Heart right ventricle (tissue), 16 donors: ENCODE measurements around the gene CBFA2T2. TPM values are rescaled to one million over a fixed set of nuclear protein-coding genes. Genes with fewer than 3 reads are reported as not detected.
A peak's percentile ranks its signal among the peaks of the same experiment; 100 is the strongest.

Experiments
- ATAC-seq, 8 donors: fragments of 200-7000 bp; cut with Tn5 transposase; one replicate each; pipeline ENCODE4 v1.9.1; 2020; ENCODE audit warnings: mild to moderate bottlenecking in 8 of 8, moderate library complexity in 8 of 8, moderate number of reproducible peaks in 1 of 8
- DNase-seq, 2 donors: peaks; one replicate each; pipeline ENCODE4 v3.0.0-alpha.2; 2020
- H3K27ac ChIP-seq, 10 donors: fragments of 200-600 bp; sonication (generic) in 2 of 10; one replicate each; pipeline versions ENCODE4 v1.5.0 to v1.8.0; 2020 to 2022; ENCODE audit warnings: mild to moderate bottlenecking in 3 of 10
- H3K27me3 ChIP-seq, 7 donors: fragments of 200-600 bp; one replicate each; pipeline ENCODE4 v1.8.0; 2021 to 2022; ENCODE audit warnings: mild to moderate bottlenecking in 2 of 7
- H3K36me3 ChIP-seq, 9 donors: fragments of 200-600 bp; sonication (generic) in 1 of 9; one replicate each; pipeline versions ENCODE4 v1.5.0 to v1.8.0; 2020 to 2022; ENCODE audit warnings: mild to moderate bottlenecking in 2 of 9
- H3K4me1 ChIP-seq, 9 donors: fragments of 200-600 bp; sonication (generic) in 1 of 9; one replicate each; pipeline versions ENCODE4 v1.5.0 to v1.8.0; 2020 to 2022; ENCODE audit warnings: mild to moderate bottlenecking in 4 of 9
- H3K4me3 ChIP-seq, 10 donors: fragments of 200-600 bp; sonication (generic) in 2 of 10; one replicate each; pipeline versions ENCODE4 v1.5.0 to v1.8.0; 2020 to 2022; ENCODE audit warnings: mild to moderate bottlenecking in 7 of 10, moderate library complexity in 2 of 10
- H3K9me3 ChIP-seq, 11 donors: fragments of 200-600 bp in 10 of 11; sonication (generic) in 2 of 11; one replicate each; pipeline versions ENCODE4 v1.5.0 to v1.8.0; 2013 to 2022; ENCODE audit warnings: mild to moderate bottlenecking in 2 of 11, control low read depth in 1 of 11, moderate library complexity in 1 of 11
- WGBS, 2 donors: extraction: QIAGEN DNeasy Blood & Tissue Kit; methylation state at CpG; one replicate each; pipeline ENCODE4 v1.1.7; 2013; ENCODE audit warnings: inconsistent platforms in 1 of 2; 5-methylcytosine and 5-hydroxymethylcytosine counted together
- intact Hi-C, 10 donors: fragments of 100-400 bp; cut with DNase I; formaldehyde crosslinking; loops; one replicate each; pipeline versions ENCODE4 v1.11.1 to v1.14.2; 2022
- polyA plus RNA-seq, 2 donors: library from polyadenylated mRNA; stranded (reverse); fragments of 200-250 nt; gene quantifications; one replicate each; pipeline ENCODE4 v1.2.3, GENCODE V29; 2013
- total RNA-seq, 10 donors: library from RNA; stranded (reverse); fragmentation: NEBNext Ultra II Directional in 3 of 10; extraction: Animal tissue kit (Norgen Biotek cat#: 25700) in 3 of 10; gene quantifications; one replicate each; pipeline versions ENCODE4 v1.2.1 to v1.2.4, GENCODE V29; 2021 to 2023
- TF ChIP-seq, protein P1 (sequence below), 9 donors: fragments of 200-600 bp; sonication (generic) in 2 of 9; IDR thresholded peaks; one replicate each; pipeline versions ENCODE4 v1.5.0 to v1.8.0; 2021 to 2022; ENCODE audit warnings: antibody characterized with exemption in 9 of 9, mild to moderate bottlenecking in 5 of 9, moderate library complexity in 1 of 9
- donor health status: Arrhythmogenic right ventricular cardiomyopathy.
- donor health status: ischemic (EF 13 %, LVEDD 7.1; RV severe dilation, severe dysfunction).
- donor health status: healthy with polysubstance abuse.
- donor health status: DM: no; HTN: yes; CAD: no.
- donor health status: DM: no; HTN: no; CAD: no.
- donor health status: ischemic (EF 25% LVEDD 6.9; RV normal size, moderate dysfunction).
- donor health status: ischemic (EF 25% LVEDD 5.7; RV mildly dilated, moderate dysfunction).
- donor health status: healthy.
- donor health status: DM: yes; HTN: yes; CAD: no.
- donor health status: Ischemic cardiomyopathy.
- donor health status: ischemic (EF 35%, LVEDD 5.7; RV mildly dilated, moderate dysfunction).
- donor health status: nonischemic (EF 11% LVEDD 7.7; RV severe dilation, severe dysfunction).
- donor health status: DM: yes; HTN: yes; CAD: no.
- donor health status: PGD.
- donor health status: ischemic (EF 29% LVEDD 5.4; RV normal size, mild dysfunction).
- donor health status: nonischemic (EF 23%, LVEDD 6.1; RV moderate dilation, normal function).

CBFA2T2 gene
- total and polyA plus RNA-seq, 12 donors, result 3.5 to 13.3 (median 11.3) TPM

DNA sequence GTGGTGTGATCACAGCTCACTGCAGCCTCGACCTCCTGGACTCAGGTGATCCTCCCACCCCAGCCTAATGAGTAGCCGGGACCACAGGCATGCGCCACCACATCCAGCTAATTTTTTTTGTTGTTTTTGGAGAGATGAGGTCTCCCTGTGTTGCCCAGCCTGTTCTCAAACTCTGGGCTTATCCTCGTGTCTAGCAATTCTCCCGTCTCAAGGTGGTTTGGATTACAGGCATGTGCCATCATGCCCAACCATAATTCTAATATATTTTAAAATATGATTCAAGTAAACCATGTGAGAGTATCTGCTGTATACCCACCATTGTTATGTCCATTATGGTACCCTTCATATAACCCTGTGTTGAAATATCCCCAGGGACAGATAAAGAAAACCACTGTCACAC lies 112.0 kb downstream of the CBFA2T2 start:
- H3K9me3 ChIP-seq, result no peaks in the 10 kb centered on the region
- no peak overlapping the region for H3K4me3 ChIP-seq
- TF ChIP-seq, protein P1, sequence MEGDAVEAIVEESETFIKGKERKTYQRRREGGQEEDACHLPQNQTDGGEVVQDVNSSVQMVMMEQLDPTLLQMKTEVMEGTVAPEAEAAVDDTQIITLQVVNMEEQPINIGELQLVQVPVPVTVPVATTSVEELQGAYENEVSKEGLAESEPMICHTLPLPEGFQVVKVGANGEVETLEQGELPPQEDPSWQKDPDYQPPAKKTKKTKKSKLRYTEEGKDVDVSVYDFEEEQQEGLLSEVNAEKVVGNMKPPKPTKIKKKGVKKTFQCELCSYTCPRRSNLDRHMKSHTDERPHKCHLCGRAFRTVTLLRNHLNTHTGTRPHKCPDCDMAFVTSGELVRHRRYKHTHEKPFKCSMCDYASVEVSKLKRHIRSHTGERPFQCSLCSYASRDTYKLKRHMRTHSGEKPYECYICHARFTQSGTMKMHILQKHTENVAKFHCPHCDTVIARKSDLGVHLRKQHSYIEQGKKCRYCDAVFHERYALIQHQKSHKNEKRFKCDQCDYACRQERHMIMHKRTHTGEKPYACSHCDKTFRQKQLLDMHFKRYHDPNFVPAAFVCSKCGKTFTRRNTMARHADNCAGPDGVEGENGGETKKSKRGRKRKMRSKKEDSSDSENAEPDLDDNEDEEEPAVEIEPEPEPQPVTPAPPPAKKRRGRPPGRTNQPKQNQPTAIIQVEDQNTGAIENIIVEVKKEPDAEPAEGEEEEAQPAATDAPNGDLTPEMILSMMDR (IDR thresholded peaks at IDR 0.05), result no peak
- peaks cover 0 to 21% (median 10%) of the 10 kb centered on the region in 9 donors for H3K4me1 ChIP-seq
- ATAC-seq (no peak), DNase-seq (no peak)
- 94 to 95% methylated on average over 5 of the region's 5 CpGs for WGBS, 2 donors
- intact Hi-C loops, result no loop called here
- H3K27ac ChIP-seq, result no peak overlapping the region
- H3K36me3 ChIP-seq, result peaks cover 0 to 54% (median 5%) of the 10 kb centered on the region in 9 donors
- H3K27me3 ChIP-seq, result no peaks in the 10 kb centered on the region

DNA sequence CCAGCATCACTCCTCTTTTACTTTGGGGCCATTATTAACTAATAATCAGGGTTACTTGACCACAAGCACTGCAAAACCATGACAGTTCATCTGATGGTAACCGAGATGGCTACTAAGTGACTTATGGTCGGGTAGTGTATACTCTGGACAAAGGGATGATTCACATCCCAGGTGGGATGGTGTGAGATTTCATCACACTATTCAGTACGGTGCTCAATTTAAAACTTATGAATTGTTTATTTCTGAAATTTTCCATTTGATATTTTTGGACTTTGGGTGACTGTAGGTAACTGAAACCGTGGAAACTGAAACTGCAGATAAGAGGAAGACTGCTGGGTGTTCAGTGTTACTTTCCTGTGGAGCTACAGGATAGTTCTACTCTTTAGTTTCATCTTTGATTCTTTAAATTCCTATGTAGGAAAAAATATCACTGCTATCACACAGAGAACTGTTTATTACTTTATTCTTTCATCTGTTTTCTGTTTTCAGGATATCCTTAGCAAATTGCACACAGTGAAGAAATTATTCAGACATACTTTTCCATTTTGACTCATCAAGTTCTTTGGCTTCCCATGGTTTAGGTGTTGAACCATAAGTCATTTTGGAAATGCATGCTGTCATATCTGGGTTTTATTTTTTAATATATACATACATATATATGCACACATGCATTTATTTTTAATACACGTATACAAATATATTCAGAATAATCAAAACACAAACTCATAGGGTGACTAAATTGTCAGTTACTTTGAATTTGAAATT lies 113.1 kb downstream of the CBFA2T2 start:
- DNase-seq (no peak), ATAC-seq (no peak)
- Histone ChIP-seq H3K36me3 (peaks cover 0 to 54% (median 14%) of the 10 kb centered on the region in 9 donors), H3K27me3 (no peaks in the 10 kb centered on the region), H3K27ac (no peak overlapping the region), H3K9me3 (no peaks in the 10 kb centered on the region), H3K4me3 (no peak overlapping the region), H3K4me1 (peaks cover 0 to 21% (median 10%) of the 10 kb centered on the region in 9 donors)
- 79 to 82% methylated on average over 5 of the region's 5 CpGs for WGBS, 2 donors
- TF ChIP-seq, protein P1 (IDR thresholded peaks at IDR 0.05), result no peak
- intact Hi-C loops, result no loop called here

DNA sequence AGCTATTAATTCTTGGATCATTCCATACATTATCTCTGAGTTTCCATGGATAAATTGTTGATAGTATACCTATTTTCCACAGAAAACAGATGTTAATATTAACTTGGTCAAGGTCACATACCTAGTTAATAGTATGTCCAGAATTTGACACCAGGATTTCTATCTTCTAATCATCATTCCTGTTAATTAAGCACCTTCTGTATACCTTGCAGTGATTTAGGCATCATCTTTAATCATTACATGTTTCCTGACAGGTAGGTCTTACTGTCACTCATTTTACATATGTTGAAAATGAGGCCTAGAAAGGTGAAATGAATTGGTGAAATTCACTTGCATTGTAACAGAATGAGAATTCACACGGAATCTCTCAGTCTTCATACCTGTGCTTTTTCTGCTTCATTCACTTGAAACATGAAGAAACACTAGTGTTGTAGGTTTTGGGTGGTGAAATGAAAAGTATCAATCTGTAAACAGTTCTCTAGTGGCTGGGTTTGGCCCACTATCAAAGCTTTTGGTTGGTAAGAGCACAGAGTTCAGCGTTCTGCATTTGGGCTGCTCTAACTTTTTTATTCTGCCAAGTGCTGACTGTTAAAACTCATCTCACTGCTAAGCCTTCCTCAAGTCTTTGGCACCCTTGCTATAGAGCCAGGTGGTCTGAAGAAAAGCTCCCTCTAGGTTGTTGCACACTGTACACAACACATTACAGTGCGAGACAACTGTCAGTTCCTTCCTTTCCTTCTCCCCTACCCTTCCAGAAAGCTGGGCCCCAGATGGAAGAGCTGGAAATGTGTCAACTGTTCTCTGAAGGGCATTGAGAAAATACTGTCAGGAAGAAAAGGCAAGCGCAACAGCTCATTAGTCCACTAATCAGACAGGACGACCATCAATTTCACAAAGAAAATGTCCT lies 114.4 kb downstream of the CBFA2T2 start:
- ATAC-seq, result peak in 4 of 8 donors; percentile 11 to 37 (median 20)
- peak overlapping the region in 1 of 10 donors; percentile 6 for H3K27ac ChIP-seq

DNA sequence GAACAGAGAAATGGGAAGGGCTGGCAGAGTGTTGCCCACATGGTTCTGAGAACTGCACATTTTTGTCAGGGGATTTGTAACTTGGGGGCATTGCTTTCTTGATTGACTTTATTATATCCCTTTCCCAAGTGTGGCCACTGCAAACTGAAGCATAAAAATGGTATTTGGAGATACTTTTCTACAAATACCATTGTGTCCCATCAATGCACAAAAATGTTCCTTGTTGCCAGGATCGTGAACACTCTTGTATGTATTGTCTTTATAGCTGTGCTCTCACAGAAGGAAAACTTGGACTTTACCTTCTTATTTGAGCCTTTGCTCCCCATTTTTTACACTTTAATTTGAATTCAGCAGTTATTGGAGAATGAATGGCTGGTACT lies 115.1 kb downstream of the CBFA2T2 start:
- no peak for DNase-seq
- H3K4me3 ChIP-seq, result no peak overlapping the region
- WGBS, 2 donors, result 80 to 88% methylated on average over 1 of the region's 1 CpG

More for the DNA sequence above, 114.4 kb downstream of the CBFA2T2 start:
- Histone ChIP-seq H3K4me3 (no peak overlapping the region), H3K27me3 (no peaks in the 10 kb centered on the region), H3K36me3 (peaks cover 0 to 58% (median 20%) of the 10 kb centered on the region in 9 donors), H3K9me3 (no peaks in the 10 kb centered on the region), H3K4me1 (peaks cover 0 to 21% (median 10%) of the 10 kb centered on the region in 9 donors)
- WGBS, 2 donors, result 66 to 69% methylated on average over 5 of the region's 5 CpGs
- no peak for DNase-seq
- intact Hi-C loops, result no loop called here
- TF ChIP-seq, protein P1 (IDR thresholded peaks at IDR 0.05), result no peak

More for the DNA sequence above, 115.1 kb downstream of the CBFA2T2 start:
- H3K9me3 ChIP-seq, result no peaks in the 10 kb centered on the region
- no peak overlapping the region for H3K27ac ChIP-seq
- intact Hi-C loops, result no loop called here
- TF ChIP-seq, protein P1 (IDR thresholded peaks at IDR 0.05), result no peak
- H3K4me1 ChIP-seq, result peaks cover 0 to 21% (median 10%) of the 10 kb centered on the region in 9 donors
- H3K27me3 ChIP-seq, result no peaks in the 10 kb centered on the region
- no peak for ATAC-seq
- H3K36me3 ChIP-seq, result peaks cover 0 to 64% (median 20%) of the 10 kb centered on the region in 9 donors
